HepG2 (cell line): ENCODE data around the gene ZBTB22. TPM values are rescaled to one million over a fixed set of nuclear protein-coding genes. Genes with fewer than 3 reads are reported as not detected.
A peak's percentile ranks its signal among the peaks of the same experiment; 100 is the strongest.

Experiments used
- BHLHE40 ChIP-seq: IDR thresholded peaks from 2 replicates; pipeline ENCODE4 v1.6.1; 2011; ENCODE audit warnings: low read length, improper control_type of control experiment
- FOXK2 ChIP-seq: fragments of 450-650 bp; IDR thresholded peaks from 2 replicates; pipeline ENCODE4 v1.6.1; 2016
- HDAC1 ChIP-seq: sonication (generic); formaldehyde crosslinking; IDR thresholded peaks from 2 replicates; pipeline ENCODE4 v1.5.1; 2020; ENCODE audit warnings: mild to moderate bottlenecking, missing genetic modification reagents
- HOXD1 ChIP-seq: sonication (generic); formaldehyde crosslinking; IDR thresholded peaks from 2 replicates; pipeline ENCODE4 v1.5.0; 2020; ENCODE audit warnings: missing genetic modification reagents
- ISX ChIP-seq: sonication (generic); formaldehyde crosslinking; conservative IDR thresholded peaks from 2 replicates; pipeline ENCODE4 v1.5.0; 2020; ENCODE audit warnings: missing genetic modification reagents
- MBNL3 ChIP-seq: fragments of 250-450 bp; sonication (Bioruptor Pico); conservative IDR thresholded peaks from 2 replicates; pipeline ENCODE4 v1.8.0; 2022; ENCODE audit warnings: mild to moderate bottlenecking, inconsistent platforms
- RARA ChIP-seq: IDR thresholded peaks from 2 replicates; pipeline ENCODE4 v1.6.1; 2016; ENCODE audit warnings: missing genetic modification reagents, missing compliant biosample characterization
- TRIM24 ChIP-seq: sonication (generic); formaldehyde crosslinking; IDR thresholded peaks from 2 replicates; pipeline ENCODE4 v1.8.0; 2022; ENCODE audit warnings: mild to moderate bottlenecking, missing genetic modification reagents
- ZNF101 ChIP-seq: sonication (generic); formaldehyde crosslinking; IDR thresholded peaks from 2 replicates; pipeline ENCODE4 v1.4.0; 2020; ENCODE audit warnings: mild to moderate bottlenecking, low read depth, missing genetic modification reagents, borderline replicate concordance
- ZNF256 ChIP-seq: sonication (generic); formaldehyde crosslinking; conservative IDR thresholded peaks from 2 replicates; pipeline ENCODE4 v1.4.0; 2020; ENCODE audit warnings: missing genetic modification reagents
- ZNF263 ChIP-seq: sonication (generic); formaldehyde crosslinking; IDR thresholded peaks from 2 replicates; pipeline ENCODE4 v1.4.0; 2020; ENCODE audit warnings: missing genetic modification reagents
- ZNF34 ChIP-seq: sonication (generic); formaldehyde crosslinking; IDR thresholded peaks from 2 replicates; pipeline ENCODE4 v1.4.0; 2020; ENCODE audit warnings: mild to moderate bottlenecking, missing genetic modification reagents, borderline replicate concordance
- ZNF431 ChIP-seq: sonication (generic); formaldehyde crosslinking; IDR thresholded peaks from 2 replicates; pipeline ENCODE4 v1.9.0; 2022; ENCODE audit warnings: missing genetic modification reagents, low read depth, mild to moderate bottlenecking, borderline replicate concordance
- ZNF549 ChIP-seq: sonication (generic); formaldehyde crosslinking; IDR thresholded peaks from 2 replicates; pipeline ENCODE4 v1.5.0; 2020; ENCODE audit warnings: missing genetic modification reagents
- polyA plus RNA-seq, 8 experiments: library from polyadenylated mRNA; depleted of rRNA in 3 of 8; stranded (reverse) in 7 of 8; unstranded in 1 of 8; fragments of >200 nt; fragmentation: Illumina TruSeq in 4 of 8; extraction: Trizol in 4 of 8; gene quantifications; 2 replicates each; pipeline versions ENCODE4 v1.2.1 to v1.2.3, GENCODE V29; 2011 to 2016; ENCODE audit warnings: low read depth in 4 of 8, missing spikeins in 1 of 8, mixed read lengths in 1 of 8; ENCODE audit not compliant: insufficient read depth in 1 of 8
- total RNA-seq, 5 experiments: library from RNA; depleted of rRNA; stranded (reverse); fragments of >200 nt; fragmentation: Illumina TruSeq; extraction: Trizol; gene quantifications; 2 replicates each; pipeline ENCODE4 v1.2.3, GENCODE V29; 2016; ENCODE audit warnings: low read depth in 1 of 5
- TF ChIP-seq, protein P1 (sequence below): sonication (generic); formaldehyde crosslinking; IDR thresholded peaks from 2 replicates; pipeline ENCODE4 v1.4.0; 2020; ENCODE audit warnings: mild to moderate bottlenecking, missing genetic modification reagents
- TF ChIP-seq, protein P2 (sequence below): sonication (generic); formaldehyde crosslinking; IDR thresholded peaks from 2 replicates; pipeline ENCODE4 v1.4.0; 2020; ENCODE audit warnings: missing genetic modification reagents
- TF ChIP-seq, protein P3 (sequence below): sonication (generic); formaldehyde crosslinking; IDR thresholded peaks from 2 replicates; pipeline ENCODE4 v1.5.1; 2020; ENCODE audit warnings: missing genetic modification reagents, mild to moderate bottlenecking, borderline replicate concordance
- TF ChIP-seq, protein P4 (sequence below): sonication (generic); IDR thresholded peaks from 2 replicates; pipeline ENCODE4 v1.6.1; 2016; ENCODE audit warnings: low read depth, borderline replicate concordance
- TF ChIP-seq, protein P5 (sequence below): sonication (generic); formaldehyde crosslinking; conservative IDR thresholded peaks from 2 replicates; pipeline ENCODE4 v1.4.0; 2020; ENCODE audit warnings: mild to moderate bottlenecking, missing genetic modification reagents, moderate library complexity

The ZBTB22 gene
- total and polyA plus RNA-seq, 2 of the 13 experiments (the other 11 are each of a cell fraction or from before 2014, with no cell fraction given), result 8.0 to 10.6 TPM

DNA sequence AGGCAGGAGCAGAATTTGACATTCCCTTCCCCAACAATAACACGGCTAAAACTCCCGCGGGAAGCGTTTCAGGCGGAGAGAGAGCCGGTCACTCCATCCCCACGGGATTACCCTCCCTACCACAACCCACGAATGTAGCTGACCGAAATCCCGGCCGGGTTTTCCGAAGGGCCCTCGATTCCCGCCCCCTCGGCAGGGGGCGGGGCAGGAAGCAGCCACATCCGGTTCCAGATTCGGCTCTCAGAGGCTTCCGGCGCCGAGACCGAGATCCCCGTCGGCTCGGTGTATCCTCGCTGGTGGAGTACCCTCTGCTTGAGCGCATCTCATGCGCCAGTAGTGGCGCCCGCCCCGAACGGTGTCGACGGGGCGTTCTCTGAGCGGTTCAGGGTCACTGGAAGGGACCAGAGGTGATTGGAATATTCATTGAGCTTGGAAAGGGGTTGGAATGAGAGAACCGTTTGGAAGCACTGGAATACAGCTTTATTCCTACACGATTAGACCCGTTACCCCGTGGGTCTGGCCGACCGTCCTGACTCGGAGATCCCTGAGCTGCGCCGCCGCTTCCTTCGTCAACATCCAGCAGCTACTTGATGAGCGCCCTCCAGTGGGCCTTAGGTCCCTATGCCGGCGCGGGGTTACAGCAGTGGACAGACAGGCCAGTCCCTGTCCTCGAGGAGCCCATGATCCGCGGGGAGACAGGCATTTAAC is 18.2 kb downstream of the ZBTB22 start (continued):
- TF ChIP-seq, protein P1, sequence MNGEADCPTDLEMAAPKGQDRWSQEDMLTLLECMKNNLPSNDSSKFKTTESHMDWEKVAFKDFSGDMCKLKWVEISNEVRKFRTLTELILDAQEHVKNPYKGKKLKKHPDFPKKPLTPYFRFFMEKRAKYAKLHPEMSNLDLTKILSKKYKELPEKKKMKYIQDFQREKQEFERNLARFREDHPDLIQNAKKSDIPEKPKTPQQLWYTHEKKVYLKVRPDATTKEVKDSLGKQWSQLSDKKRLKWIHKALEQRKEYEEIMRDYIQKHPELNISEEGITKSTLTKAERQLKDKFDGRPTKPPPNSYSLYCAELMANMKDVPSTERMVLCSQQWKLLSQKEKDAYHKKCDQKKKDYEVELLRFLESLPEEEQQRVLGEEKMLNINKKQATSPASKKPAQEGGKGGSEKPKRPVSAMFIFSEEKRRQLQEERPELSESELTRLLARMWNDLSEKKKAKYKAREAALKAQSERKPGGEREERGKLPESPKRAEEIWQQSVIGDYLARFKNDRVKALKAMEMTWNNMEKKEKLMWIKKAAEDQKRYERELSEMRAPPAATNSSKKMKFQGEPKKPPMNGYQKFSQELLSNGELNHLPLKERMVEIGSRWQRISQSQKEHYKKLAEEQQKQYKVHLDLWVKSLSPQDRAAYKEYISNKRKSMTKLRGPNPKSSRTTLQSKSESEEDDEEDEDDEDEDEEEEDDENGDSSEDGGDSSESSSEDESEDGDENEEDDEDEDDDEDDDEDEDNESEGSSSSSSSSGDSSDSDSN, result peak; percentile 77; the same call in 1 of the 2 replicates
- peak; percentile 84; the same call in 1 of the 2 replicates for TF ChIP-seq ZNF34
- no peak for TF ChIP-seq TRIM24 (CRISPR knock-in tag)
- TF ChIP-seq ZNF101 (CRISPR knock-in tag), result peak; percentile 58
- peak; percentile 47 for TF ChIP-seq RARA (CRISPR knock-in tag)
- no peak for TF ChIP-seq ZNF549 (CRISPR knock-in tag)
- 0 out of 2 replicates have a peak, but pooled peaks have one; percentile 15 for TF ChIP-seq BHLHE40
- peak; percentile 73 for TF ChIP-seq ZNF263 (CRISPR knock-in tag)
- TF ChIP-seq, protein P2, sequence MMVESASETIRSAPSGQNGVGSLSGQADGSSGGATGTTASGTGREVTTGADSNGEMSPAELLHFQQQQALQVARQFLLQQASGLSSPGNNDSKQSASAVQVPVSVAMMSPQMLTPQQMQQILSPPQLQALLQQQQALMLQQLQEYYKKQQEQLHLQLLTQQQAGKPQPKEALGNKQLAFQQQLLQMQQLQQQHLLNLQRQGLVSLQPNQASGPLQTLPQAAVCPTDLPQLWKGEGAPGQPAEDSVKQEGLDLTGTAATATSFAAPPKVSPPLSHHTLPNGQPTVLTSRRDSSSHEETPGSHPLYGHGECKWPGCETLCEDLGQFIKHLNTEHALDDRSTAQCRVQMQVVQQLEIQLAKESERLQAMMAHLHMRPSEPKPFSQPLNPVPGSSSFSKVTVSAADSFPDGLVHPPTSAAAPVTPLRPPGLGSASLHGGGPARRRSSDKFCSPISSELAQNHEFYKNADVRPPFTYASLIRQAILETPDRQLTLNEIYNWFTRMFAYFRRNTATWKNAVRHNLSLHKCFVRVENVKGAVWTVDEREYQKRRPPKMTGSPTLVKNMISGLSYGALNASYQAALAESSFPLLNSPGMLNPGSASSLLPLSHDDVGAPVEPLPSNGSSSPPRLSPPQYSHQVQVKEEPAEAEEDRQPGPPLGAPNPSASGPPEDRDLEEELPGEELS (CRISPR knock-in tag), result peak; percentile 44; the same call in 1 of the 2 replicates
- TF ChIP-seq, protein P3, sequence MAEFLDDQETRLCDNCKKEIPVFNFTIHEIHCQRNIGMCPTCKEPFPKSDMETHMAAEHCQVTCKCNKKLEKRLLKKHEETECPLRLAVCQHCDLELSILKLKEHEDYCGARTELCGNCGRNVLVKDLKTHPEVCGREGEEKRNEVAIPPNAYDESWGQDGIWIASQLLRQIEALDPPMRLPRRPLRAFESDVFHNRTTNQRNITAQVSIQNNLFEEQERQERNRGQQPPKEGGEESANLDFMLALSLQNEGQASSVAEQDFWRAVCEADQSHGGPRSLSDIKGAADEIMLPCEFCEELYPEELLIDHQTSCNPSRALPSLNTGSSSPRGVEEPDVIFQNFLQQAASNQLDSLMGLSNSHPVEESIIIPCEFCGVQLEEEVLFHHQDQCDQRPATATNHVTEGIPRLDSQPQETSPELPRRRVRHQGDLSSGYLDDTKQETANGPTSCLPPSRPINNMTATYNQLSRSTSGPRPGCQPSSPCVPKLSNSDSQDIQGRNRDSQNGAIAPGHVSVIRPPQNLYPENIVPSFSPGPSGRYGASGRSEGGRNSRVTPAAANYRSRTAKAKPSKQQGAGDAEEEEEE, result no peak
- TF ChIP-seq ZNF256 (CRISPR knock-in tag), result no peak; the same call in 1 of the 2 replicates
- TF ChIP-seq, protein P4, sequence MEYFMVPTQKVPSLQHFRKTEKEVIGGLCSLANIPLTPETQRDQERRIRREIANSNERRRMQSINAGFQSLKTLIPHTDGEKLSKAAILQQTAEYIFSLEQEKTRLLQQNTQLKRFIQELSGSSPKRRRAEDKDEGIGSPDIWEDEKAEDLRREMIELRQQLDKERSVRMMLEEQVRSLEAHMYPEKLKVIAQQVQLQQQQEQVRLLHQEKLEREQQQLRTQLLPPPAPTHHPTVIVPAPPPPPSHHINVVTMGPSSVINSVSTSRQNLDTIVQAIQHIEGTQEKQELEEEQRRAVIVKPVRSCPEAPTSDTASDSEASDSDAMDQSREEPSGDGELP, result no peak
- TF ChIP-seq ZNF431 (CRISPR knock-in tag), result peak; percentile 15
- 0 out of 2 replicates have a peak, but pooled peaks have one; percentile 4 for TF ChIP-seq FOXK2
- TF ChIP-seq MBNL3 (CRISPR knock-in tag), result no peak
- TF ChIP-seq HDAC1 (CRISPR knock-in tag), result peak; percentile 86
- no peak; the same call in 1 of the 2 replicates for TF ChIP-seq HOXD1 (CRISPR knock-in tag)
- TF ChIP-seq, protein P5, sequence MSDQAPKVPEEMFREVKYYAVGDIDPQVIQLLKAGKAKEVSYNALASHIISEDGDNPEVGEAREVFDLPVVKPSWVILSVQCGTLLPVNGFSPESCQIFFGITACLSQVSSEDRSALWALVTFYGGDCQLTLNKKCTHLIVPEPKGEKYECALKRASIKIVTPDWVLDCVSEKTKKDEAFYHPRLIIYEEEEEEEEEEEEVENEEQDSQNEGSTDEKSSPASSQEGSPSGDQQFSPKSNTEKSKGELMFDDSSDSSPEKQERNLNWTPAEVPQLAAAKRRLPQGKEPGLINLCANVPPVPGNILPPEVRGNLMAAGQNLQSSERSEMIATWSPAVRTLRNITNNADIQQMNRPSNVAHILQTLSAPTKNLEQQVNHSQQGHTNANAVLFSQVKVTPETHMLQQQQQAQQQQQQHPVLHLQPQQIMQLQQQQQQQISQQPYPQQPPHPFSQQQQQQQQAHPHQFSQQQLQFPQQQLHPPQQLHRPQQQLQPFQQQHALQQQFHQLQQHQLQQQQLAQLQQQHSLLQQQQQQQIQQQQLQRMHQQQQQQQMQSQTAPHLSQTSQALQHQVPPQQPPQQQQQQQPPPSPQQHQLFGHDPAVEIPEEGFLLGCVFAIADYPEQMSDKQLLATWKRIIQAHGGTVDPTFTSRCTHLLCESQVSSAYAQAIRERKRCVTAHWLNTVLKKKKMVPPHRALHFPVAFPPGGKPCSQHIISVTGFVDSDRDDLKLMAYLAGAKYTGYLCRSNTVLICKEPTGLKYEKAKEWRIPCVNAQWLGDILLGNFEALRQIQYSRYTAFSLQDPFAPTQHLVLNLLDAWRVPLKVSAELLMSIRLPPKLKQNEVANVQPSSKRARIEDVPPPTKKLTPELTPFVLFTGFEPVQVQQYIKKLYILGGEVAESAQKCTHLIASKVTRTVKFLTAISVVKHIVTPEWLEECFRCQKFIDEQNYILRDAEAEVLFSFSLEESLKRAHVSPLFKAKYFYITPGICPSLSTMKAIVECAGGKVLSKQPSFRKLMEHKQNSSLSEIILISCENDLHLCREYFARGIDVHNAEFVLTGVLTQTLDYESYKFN (CRISPR knock-in tag), result peak; percentile 64
- no peak; the same call in 1 of the 2 replicates for TF ChIP-seq ISX (CRISPR knock-in tag)
